SK-N-MC (cell line): ENCODE results near the gene GTF2F2.

Experiments
- EZH2 ChIP-seq: fragments of 200-600 bp; sonication (generic); IDR thresholded peaks from one replicate; pipeline ENCODE4 v1.6.1; 2017; ENCODE audit warnings: antibody characterized with exemption
- POLR2AphosphoS5 ChIP-seq: IDR thresholded peaks from 2 replicates; pipeline ENCODE4 v1.6.1; 2012; ENCODE audit warnings: mild to moderate bottlenecking, low read depth, low read length, borderline replicate concordance

GRCh38 chr13:45196622-45197021, 76.3 kb downstream of the GTF2F2 start:
- TF ChIP-seq POLR2AphosphoS5, result no peak
- TF ChIP-seq EZH2, result no peak
